ENCODE data around the gene NACC2.
"Not testable (repeated sequence)": the region's sequence is repeated elsewhere in the genome, so short reads cannot be mapped to it uniquely, and the experiment has no call there.

The NACC2 gene

DNA sequence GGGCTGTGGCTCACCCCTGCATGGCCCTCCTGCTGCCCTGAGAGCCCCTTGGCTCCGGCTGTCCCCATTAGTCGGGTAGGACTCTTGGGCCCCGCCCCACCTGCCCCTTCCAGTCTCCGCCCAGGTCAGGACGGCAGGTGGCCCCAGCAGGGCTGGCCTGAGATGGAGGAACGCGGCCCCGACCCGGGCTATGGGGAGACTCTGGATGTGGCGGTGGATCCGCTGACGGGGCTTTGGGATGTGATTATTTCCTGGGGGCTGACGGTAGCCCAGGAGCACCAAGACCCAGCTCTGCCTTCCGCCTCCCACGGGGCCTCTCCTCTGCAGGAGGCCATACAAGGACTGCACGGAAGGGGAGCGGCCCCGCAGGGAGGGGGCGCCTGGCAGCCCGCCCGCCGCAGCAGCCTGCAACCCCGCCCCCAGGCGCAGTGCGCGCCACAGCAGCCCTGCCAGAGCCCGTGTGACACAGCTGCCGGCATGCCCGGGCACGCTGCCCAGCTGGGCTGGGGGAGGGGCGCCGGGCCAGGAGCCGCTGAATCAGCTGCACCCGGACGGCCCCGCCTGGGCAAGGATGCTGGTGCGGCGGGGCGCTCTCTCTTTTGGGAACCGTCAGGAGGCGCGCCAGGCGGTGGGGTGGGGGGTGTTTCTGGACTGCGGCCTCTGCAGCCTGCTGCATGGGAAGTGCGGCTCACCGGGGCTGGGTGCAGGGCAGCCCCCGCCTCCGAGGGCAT is 14.4 kb upstream of the NACC2 start:
- peak; percentile 96 to 97 for DNase-seq

DNA sequence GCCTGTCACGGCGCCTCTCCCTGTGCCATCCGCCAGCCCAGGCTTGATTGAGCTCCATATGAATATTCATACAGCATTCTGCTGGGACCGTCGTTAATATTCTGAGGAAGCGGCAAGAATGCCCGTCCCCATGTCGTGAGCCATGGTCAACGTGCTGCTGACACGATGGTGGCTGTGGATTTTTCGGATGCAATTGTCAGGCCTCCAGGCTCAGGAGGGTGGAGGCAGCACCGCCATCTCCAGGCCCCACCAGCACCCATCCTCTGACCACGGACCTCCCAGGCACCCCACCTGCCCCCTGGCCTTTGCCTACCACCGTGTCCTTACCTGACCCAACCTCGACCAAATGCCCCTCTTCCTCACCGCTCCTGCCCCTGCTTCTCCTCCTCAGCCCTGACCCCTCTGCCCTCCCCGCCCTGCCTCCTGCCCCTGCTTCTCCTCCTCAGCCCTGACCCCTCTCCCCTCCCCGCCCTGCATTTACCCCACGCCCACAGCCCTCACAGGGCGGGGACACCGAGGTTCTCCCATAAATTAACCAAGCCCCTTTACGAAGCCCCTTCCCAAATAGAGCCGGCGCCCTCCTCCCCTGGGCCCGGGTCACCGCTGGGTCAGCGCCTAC is 13.7 kb upstream of the NACC2 start:
- no peak for DNase-seq

DNA sequence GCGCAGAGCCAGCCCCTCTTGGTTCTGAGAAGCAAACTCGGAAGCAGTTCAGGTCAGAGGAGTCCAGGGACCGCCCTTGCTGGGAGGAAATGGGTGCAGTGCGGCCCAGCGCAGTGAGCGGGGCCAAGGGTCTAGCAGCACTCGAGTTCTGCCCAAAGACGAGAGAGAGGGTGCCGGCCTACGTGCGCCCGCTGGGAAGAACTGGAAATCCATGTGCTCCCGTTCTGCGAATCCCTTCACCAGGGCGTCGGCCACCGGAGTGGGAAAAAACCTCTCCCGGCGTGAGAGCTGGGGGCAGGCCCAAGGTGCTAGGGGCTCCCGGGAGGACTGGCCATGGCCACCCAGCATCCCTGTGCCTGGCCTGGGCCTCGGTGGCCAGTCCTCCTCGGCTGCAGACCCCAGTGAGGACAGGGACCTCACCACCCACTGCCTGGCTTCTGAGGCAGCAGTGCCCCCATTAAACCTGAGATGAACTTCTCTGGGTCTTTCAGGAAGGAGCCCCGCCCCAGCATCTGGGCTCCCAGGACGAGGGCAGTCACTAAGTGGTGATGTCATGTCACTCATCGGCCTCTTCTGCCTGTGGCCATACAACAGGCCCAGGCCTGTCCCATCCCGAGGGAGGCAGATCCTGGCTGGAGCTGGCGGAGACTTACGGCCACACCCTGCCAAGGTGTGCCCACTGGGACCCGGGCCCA is 13.0 kb upstream of the NACC2 start:
- DNase-seq, result peak; percentile 15 to 39

DNA sequence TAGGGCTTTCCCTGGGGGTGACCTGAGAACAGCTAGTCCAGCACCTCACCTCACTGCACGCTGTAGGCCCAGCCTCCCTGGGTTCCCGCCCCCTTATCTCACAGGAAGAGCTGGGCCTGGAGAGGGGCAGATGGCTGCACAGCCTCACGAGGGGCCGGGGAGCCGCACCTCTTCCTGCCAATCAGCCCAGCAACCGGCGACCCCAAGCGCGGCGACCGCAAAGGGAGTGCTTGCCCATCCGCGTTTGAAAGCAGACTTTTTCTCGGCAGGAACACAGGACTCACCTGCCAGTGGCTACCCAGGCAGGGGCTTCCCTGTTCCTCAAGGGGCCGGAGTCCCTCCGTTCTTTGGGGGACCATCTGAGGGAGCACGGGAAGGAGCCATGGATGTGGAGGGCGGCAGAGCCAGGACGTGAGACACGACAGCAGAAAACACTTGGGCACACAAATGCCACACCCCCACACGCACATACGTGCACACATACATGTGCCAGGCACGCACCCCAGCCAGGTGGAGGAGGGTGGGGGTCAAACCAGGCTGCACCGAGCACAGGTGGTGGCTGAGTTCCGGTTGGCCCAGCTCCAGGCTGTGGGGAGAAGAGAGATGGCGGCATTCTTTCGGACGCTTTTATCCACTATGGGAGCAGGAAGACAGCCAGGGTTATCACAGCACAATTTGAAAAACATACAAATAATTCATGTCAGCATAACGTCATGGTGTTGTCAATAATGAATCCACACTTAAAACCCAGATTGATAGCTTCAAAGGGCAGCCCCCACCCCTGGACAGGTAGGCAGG is 12.3 kb upstream of the NACC2 start:
- peak in 1 of 2 experiments; percentile 33 for DNase-seq

- no peak for DNase-seq
These were observed 10.5 kb upstream of the NACC2 start for GRCh38 chr9:136105398-136106135.

GRCh38 chr9:136104916-136105315 is 9.8 kb upstream of the NACC2 start:
- DNase-seq, result no peak

DNA sequence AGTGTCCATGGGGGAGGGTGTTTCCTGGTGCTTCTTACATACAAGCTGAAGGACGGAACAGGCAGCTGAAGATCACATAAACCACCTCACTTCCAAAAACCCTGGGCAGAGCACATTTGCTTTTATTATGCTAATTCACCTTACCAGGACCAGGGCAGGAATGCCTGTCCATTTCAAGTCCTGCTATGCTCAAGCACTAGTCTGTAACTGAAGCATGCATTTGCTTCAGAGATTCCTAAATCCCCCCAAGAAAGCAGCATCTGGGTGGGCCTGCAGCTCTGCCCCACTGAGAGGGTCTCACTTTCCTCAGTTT is 9.4 kb upstream of the NACC2 start:
- no peak for DNase-seq

- peak; percentile 73 to 90 for DNase-seq
These were observed 8.8 kb upstream of the NACC2 start for GRCh38 chr9:136103651-136104487.

DNA sequence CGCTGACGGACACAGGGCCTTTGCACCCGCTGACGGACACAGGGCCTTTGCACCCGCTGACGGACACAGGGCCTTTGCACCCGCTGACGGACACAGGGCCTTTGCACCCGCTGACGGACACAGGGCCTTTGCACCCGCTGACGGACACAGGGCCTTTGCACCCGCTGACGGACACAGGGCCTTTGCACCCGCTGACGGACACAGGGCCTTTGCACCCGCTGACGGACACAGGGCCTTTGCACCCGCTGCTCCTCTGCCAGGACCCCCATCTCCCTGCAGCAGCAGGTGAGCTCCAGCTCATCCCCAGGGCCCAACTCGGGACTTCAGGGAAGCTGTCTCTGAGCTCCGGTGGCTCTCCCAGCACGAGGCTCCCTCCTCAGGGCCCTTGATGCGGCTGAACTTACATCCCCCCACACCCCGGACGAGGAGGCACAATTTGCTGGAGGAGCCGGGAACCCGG is 6.6 kb upstream of the NACC2 start:
- not testable (repeated sequence) for DNase-seq

- peak; percentile 76 to 79 for DNase-seq
These were observed 5.9 kb upstream of the NACC2 start for GRCh38 chr9:136100700-136101614.

DNA sequence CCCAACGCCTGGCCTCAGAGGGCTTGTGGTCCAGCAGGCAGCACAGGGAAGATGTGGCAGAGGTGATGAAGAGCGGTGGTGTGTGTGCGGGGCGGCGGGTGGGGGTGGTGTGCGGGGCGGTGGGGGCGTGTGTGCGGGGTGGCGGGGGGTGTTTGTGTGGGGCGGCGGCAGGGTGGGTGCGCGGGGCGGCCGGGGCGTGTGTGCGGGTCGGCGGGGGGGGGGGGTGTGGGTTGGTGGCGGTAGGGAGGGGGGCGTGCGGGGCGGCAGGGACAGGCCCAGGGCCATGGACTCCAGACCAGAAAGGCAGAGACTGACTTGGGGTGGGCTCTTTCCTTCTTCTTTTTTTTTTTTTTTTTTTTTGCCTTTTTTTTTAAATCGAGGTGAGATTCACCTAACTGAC is 4.5 kb upstream of the NACC2 start:
- DNase-seq, result no peak

DNA sequence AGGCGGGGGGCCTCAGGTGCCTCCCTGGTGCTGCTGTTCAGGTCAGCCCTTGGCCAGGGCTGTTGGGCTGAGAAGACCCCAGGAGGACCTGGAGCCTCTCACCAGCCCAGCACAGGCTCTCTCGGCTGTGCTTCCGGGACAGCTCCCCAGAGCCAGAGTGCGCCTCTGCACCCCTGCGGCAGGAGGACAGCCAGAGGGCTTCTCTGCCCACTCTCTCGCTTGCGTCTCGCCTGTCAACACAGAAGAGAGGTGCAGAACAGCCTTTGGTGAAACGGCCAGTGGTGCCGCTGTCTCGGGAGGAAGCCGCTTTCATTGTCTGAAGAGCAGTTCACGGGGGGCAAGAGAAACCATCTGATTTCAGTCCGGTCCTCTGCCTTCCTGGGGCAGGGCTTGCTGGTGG is 3.8 kb upstream of the NACC2 start:
- no peak for DNase-seq

GRCh38 chr9:136098210-136098609 is 3.1 kb upstream of the NACC2 start:
- no peak for DNase-seq

DNA sequence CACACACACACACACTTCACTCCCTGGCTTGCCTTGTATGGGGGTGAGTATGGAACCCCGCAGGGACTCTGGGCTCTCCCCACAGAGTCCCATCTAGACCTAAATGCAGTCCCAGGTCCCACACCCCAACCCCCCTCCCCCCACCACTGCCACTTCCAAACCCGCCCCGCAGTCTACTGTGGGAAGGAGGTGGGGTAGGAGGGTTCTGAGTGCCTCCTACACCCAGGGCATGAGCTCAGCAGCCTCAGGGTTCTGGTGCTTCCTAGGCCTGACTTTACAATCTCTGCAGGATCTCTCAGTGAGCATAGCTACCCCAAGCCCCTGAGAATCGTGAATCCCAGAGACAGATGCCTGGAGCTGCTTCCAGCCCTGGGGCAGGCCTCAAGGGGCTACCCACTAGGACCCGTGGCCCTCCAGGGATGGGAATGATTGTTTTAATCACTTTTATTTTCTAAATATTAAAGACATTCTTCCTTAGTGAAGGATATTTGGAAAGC is 1.5 kb upstream of the NACC2 start:
- no peak for DNase-seq

DNA sequence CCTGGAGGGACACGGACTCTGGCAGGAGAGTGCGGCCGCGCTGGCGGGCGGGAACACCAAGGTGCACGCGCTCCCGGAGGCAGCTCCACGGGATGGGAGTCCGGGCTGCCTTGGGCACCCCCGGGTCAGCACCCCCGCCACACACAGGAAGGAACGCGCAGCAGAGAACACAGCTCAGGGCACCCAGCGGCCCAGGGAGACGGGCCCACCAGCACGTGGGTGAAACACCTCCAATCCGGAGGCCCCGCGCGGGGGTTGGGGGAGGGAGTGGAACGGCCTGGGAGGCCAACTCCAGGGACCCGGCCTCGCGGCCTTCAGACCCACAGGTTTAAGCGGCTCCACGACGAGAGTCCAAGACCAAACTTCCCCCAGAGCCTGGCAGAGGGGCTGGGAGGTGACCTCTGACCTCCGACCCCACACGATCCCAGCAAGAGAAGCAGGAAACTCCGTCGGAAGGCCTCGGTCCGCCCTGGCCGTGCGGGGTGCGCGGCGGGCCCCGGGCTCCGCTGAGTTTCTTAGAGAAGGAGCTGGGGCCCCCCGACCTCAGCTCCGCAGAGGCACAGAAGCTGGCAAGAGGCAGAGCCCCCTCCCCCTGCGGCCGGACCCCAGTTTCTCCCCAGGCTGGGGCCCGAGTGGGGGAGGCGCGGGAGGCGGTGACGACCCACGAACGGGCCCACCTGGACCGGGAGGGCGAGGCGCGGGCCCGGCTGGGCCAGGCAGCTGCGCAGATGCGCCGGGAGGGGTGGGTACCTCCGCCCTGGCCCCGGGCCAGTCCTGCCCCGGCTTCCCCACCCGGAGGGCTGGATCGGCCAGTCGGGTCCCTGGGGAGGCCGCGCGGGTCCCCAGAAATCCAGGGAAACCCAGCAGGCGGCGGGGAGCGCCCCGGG is 851 bp downstream of the NACC2 start:
- DNase-seq, result peak in 1 of 2 experiments; percentile 25

DNA sequence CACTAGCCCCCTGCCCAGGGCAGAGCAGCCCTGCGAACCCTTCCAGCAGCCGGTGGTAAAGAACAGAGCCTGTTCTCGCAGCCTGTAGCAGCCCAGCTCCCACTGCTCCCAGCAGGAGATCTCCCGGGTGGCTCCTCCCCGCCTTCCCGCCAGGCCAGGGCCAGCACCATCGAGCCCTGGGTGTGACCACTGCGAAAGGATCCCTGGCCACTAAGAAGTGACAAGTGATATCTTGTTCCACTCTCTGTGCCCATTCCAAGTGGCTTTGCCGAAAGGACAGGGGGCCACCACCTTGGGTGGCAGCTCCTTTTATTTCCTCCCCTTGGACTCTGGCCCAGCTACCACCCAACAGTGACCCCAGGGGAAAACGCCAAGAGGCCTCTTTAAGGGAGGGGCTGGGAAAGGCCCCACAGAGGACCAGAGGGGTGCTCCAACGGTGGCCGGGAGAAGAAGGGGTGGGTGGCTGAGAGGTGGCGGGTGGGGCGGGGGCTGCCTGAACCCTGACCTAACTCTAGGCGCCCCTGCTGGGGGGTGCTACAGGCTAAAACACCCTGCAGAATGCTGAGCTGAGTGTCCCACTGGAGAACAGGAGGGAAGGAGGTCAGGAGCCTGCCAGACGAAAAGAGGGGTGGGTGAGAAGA is 1.6 kb downstream of the NACC2 start:
- DNase-seq, result no peak

DNA sequence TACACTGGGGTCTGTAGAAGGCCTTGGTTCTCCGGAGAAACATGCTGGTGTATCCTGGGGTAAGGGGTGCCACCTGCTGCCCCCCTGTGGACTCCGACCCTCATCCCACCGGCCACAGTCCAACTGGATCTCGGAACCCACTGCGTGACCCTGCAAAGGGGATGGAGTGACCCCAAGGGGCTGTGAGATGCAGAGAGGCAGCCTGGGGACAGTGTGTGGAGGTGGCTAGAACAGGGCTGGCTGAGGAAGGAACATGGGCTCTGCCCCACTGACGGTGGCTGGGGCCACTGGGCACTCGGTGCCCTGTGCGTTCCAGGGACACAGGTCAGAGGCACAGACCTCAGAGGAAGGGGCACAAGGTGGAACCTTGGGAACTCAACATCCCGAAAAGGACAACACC is 2.3 kb downstream of the NACC2 start:
- DNase-seq, result no peak

DNA sequence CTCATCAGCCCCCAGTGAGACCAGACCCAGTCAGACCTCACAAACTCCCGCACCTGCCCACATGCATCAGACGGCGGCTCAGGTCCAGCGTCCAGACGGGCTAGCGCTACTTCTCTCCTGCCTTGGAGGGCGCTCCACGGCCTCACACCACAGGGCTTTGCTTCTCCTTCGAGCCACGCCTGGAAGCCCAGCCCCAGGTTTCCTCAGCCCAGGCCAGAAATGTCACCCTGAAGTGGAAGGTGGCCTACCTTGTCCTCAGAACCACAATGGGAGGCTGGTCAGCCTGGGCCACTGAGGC is 2.8 kb downstream of the NACC2 start:
- DNase-seq, result no peak
